ENCODE measurements around the gene GPR107. TPM values are rescaled to one million over a fixed set of nuclear protein-coding genes. Genes with fewer than 3 reads are reported as not detected.

Gene GPR107
- total RNA-seq, 2 experiments from 2014 or later, result 10.4 to 24.3 TPM

- ChIA-PET POLR2A (interaction anchor here (0.6 kb wide), 1 partner anchor 21 kb away, joined by 3 read pairs; no protein-coding TSS in a partner anchor), CTCF (ENCODE audit: unreplicated experiment) (no interaction called here)
- intact Hi-C loops (cut with micrococcal nuclease; ENCODE audit: unreplicated experiment), result no loop called here
- Histone ChIP-seq H3K4me1 (ENCODE audit: insufficient read depth, low read length, poor library complexity, severe bottlenecking) (no peaks in the 10 kb centered on the region), H4K20me1 (ENCODE audit: insufficient read depth, low read length) (no peaks in the 10 kb centered on the region), H3K4me2 (ENCODE audit: low read length) (no peak overlapping the region), H3K36me3 (ENCODE audit: insufficient read depth, low read length) (no peaks in the 10 kb centered on the region), H3K27ac (ENCODE audit: low read depth, low read length, poor library complexity, severe bottlenecking) (no peak overlapping the region), H3K4me3 (ENCODE audit: low read depth, low read length, poor library complexity, severe bottlenecking) (no peak overlapping the region), H3K9me2 (ENCODE audit: insufficient read depth, low read length) (no peaks in the 10 kb centered on the region), H2AFZ (ENCODE audit: low read length) (no peak overlapping the region), H3K79me2 (ENCODE audit: insufficient read depth, low read depth, low read length) (no peaks in the 10 kb centered on the region), H3K9me3 (ENCODE audit: low read length) (no peaks in the 10 kb centered on the region)
- BruUV-seq (replicated peaks), result no TSS peak
- DNase-seq (ENCODE audit: low spot score), result no peak
- TF ChIP-seq CTCF (conservative IDR thresholded peaks at IDR 0.05; ENCODE audit: low read length) (no peak), EZH2phosphoT487 (IDR thresholded peaks at IDR 0.05; ENCODE audit: borderline replicate concordance, low read depth, low read length) (no peak)
Measured at GRCh38 chr9:130142056-130142455, 88.3 kb downstream of the GPR107 start.

- no peak overlapping the region for H2AFZ ChIP-seq (ENCODE audit: low read length)
- no peaks in the 10 kb centered on the region for H3K4me1 ChIP-seq (ENCODE audit: insufficient read depth, low read length, poor library complexity, severe bottlenecking)
- H3K9me3 ChIP-seq (ENCODE audit: low read length), result no peaks in the 10 kb centered on the region
- intact Hi-C loops (cut with micrococcal nuclease; ENCODE audit: unreplicated experiment), result no loop called here
- H3K79me2 ChIP-seq (ENCODE audit: insufficient read depth, low read depth, low read length), result no peaks in the 10 kb centered on the region
- no peak overlapping the region for H3K27ac ChIP-seq (ENCODE audit: low read depth, low read length, poor library complexity, severe bottlenecking)
- no peak for DNase-seq (ENCODE audit: low spot score)
- no TSS peak for BruUV-seq (replicated peaks)
- no peaks in the 10 kb centered on the region for H3K36me3 ChIP-seq (ENCODE audit: insufficient read depth, low read length)
- no peak for TF ChIP-seq CTCF (conservative IDR thresholded peaks at IDR 0.05; ENCODE audit: low read length)
- no peak for TF ChIP-seq EZH2phosphoT487 (IDR thresholded peaks at IDR 0.05; ENCODE audit: borderline replicate concordance, low read depth, low read length)
- H4K20me1 ChIP-seq (ENCODE audit: insufficient read depth, low read length), result no peaks in the 10 kb centered on the region
- no peak overlapping the region for H3K4me3 ChIP-seq (ENCODE audit: low read depth, low read length, poor library complexity, severe bottlenecking)
- ChIA-PET POLR2A (interaction anchor here (0.6 kb wide), 1 partner anchor 21 kb away, joined by 3 read pairs; no protein-coding TSS in a partner anchor), CTCF (ENCODE audit: unreplicated experiment) (no interaction called here)
- no peaks in the 10 kb centered on the region for H3K9me2 ChIP-seq (ENCODE audit: insufficient read depth, low read length)
- no peak overlapping the region for H3K4me2 ChIP-seq (ENCODE audit: low read length)
Measured at GRCh38 chr9:130142641-130143040, 88.9 kb downstream of the GPR107 start.

- no peak overlapping the region for H3K27ac ChIP-seq (ENCODE audit: low read depth, low read length, poor library complexity, severe bottlenecking)
- intact Hi-C loops (cut with micrococcal nuclease; ENCODE audit: unreplicated experiment), result no loop called here
- no peaks in the 10 kb centered on the region for H3K9me3 ChIP-seq (ENCODE audit: low read length)
- no TSS peak for BruUV-seq (replicated peaks)
- H3K4me1 ChIP-seq (ENCODE audit: insufficient read depth, low read length, poor library complexity, severe bottlenecking), result no peaks in the 10 kb centered on the region
- H3K4me3 ChIP-seq (ENCODE audit: low read depth, low read length, poor library complexity, severe bottlenecking), result no peak overlapping the region
- no peak overlapping the region for H2AFZ ChIP-seq (ENCODE audit: low read length)
- ChIA-PET POLR2A (interaction anchor here (0.6 kb wide), 2 partner anchors 56 to 1109 kb away, joined by 3 read pairs; no protein-coding TSS in a partner anchor), CTCF (ENCODE audit: unreplicated experiment) (no interaction called here)
- no peak for TF ChIP-seq EZH2phosphoT487 (IDR thresholded peaks at IDR 0.05; ENCODE audit: borderline replicate concordance, low read depth, low read length)
- no peaks in the 10 kb centered on the region for H4K20me1 ChIP-seq (ENCODE audit: insufficient read depth, low read length)
- no peaks in the 10 kb centered on the region for H3K9me2 ChIP-seq (ENCODE audit: insufficient read depth, low read length)
- H3K79me2 ChIP-seq (ENCODE audit: insufficient read depth, low read depth, low read length), result no peaks in the 10 kb centered on the region
- no peak overlapping the region for H3K4me2 ChIP-seq (ENCODE audit: low read length)
- no peaks in the 10 kb centered on the region for H3K36me3 ChIP-seq (ENCODE audit: insufficient read depth, low read length)
- no peak for DNase-seq (ENCODE audit: low spot score)
Measured at GRCh38 chr9:130143279-130143893, 89.7 kb downstream of the GPR107 start.
